ENCODE data around the gene NMBR.

DNA sequence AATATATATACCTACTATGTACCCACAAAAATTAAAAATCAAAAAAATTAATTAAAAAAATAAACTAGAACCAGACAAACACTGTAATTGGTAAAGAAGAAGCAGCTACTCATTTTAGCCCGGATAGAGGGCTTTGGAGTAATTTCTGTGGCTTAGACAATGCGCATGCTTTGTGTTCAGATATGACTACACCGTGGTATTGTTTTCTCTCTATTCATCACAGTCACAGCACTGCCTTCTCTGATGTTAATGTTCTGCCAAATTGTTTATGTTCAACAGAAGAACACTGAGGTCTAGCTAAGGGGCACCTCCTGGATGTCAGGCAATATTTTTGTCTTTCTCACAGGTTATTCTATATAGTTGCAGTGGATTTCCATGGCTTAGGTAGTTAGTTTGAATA, 91.7 kb downstream of the NMBR start:
- TF ChIP-seq, protein P1, sequence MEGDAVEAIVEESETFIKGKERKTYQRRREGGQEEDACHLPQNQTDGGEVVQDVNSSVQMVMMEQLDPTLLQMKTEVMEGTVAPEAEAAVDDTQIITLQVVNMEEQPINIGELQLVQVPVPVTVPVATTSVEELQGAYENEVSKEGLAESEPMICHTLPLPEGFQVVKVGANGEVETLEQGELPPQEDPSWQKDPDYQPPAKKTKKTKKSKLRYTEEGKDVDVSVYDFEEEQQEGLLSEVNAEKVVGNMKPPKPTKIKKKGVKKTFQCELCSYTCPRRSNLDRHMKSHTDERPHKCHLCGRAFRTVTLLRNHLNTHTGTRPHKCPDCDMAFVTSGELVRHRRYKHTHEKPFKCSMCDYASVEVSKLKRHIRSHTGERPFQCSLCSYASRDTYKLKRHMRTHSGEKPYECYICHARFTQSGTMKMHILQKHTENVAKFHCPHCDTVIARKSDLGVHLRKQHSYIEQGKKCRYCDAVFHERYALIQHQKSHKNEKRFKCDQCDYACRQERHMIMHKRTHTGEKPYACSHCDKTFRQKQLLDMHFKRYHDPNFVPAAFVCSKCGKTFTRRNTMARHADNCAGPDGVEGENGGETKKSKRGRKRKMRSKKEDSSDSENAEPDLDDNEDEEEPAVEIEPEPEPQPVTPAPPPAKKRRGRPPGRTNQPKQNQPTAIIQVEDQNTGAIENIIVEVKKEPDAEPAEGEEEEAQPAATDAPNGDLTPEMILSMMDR (IDR thresholded peaks at IDR 0.05; ENCODE audit: low read length): no peak
- no peak for TF ChIP-seq EZH2 (optimal IDR thresholded peaks at IDR 0.05; ENCODE audit: low read depth, low read length)
- no peak for TF ChIP-seq EZH2phosphoT487 (IDR thresholded peaks at IDR 0.05; ENCODE audit: low read length)
